Activated CD4-positive, alpha-beta T cell treated with anti-CD3 and anti-CD28 coated beads, Interleukin-2, amount 10 ng/mL, durations not matched to agents 7 days and 5 days (primary cell): ENCODE results near the gene PJVK. TPM values are rescaled to one million over a fixed set of nuclear protein-coding genes. Genes with fewer than 3 reads are reported as not detected.
"Not testable (repeated sequence)": the region's sequence is repeated elsewhere in the genome, so short reads cannot be mapped to it uniquely, and the experiment has no call there.

Experiments
- CTCF ChIA-PET: fragments of 350-600 bp; sonication (Branson Sonifier 250); formaldehyde crosslinking; loops from one replicate; lab custom pipeline; 2021; ENCODE audit warnings: antibody characterized with exemption; lab: Charles Lee
- POLR2A ChIA-PET: fragments of 350-600 bp; sonication (Branson Sonifier 250); formaldehyde crosslinking; loops from one replicate; lab custom pipeline; 2021; ENCODE audit warnings: antibody characterized with exemption; lab: Charles Lee
- DNase-seq: peaks from one replicate; pipeline ENCODE4 v3.0.0-alpha.2; 2020
- H3K27ac Mint-ChIP-seq: one replicate; pipeline ENCODE4 v1.8.0; 2021; ENCODE audit warnings: mild to moderate bottlenecking, moderate library complexity, mixed read lengths
- H3K27me3 Mint-ChIP-seq: one replicate; pipeline ENCODE4 v1.8.0; 2021; ENCODE audit warnings: mixed read lengths
- H3K36me3 Mint-ChIP-seq: one replicate; pipeline ENCODE4 v1.8.0; 2021; ENCODE audit warnings: low read depth, mixed read lengths
- H3K4me1 Mint-ChIP-seq: one replicate; pipeline ENCODE4 v1.8.0; 2021; ENCODE audit warnings: mixed read lengths
- H3K4me3 Mint-ChIP-seq: one replicate; pipeline ENCODE4 v1.8.0; 2021; ENCODE audit warnings: mild to moderate bottlenecking, moderate library complexity, mixed read lengths
- H3K9me3 Mint-ChIP-seq: one replicate; pipeline ENCODE4 v1.8.0; 2021; ENCODE audit warnings: mixed read lengths
- total RNA-seq, 2 experiments: library from RNA; stranded (reverse); gene quantifications; one replicate each; pipeline ENCODE4 v1.2.3, GENCODE V29; 2021

Gene PJVK
- total RNA-seq, 2 experiments from 2014 or later: 1.5 to 2.2 TPM

- no peaks in the 10 kb centered on the region for H3K9me3 Mint-ChIP-seq
- CTCF ChIA-PET: interaction anchor here (0.6 to 1.1 kb wide), 3 partner anchors 9 to 329 kb away, joined by 3 to 4 read pairs (median 3); no protein-coding TSS in a partner anchor
- H3K36me3 Mint-ChIP-seq: peaks cover 48% of the 10 kb centered on the region
- POLR2A ChIA-PET: interaction anchor here (0.9 kb wide), 1 partner anchor 11 kb away, joined by 3 read pairs; no protein-coding TSS in a partner anchor
- no peaks in the 10 kb centered on the region for H3K27me3 Mint-ChIP-seq
- no peak for DNase-seq
- peaks cover 7% of the 10 kb centered on the region for H3K4me1 Mint-ChIP-seq
- no peak overlapping the region for H3K4me3 Mint-ChIP-seq
- H3K27ac Mint-ChIP-seq: no peak overlapping the region
Observed at GRCh38 chr2:178441426-178441825, 9.8 kb upstream of the PJVK start.

DNA sequence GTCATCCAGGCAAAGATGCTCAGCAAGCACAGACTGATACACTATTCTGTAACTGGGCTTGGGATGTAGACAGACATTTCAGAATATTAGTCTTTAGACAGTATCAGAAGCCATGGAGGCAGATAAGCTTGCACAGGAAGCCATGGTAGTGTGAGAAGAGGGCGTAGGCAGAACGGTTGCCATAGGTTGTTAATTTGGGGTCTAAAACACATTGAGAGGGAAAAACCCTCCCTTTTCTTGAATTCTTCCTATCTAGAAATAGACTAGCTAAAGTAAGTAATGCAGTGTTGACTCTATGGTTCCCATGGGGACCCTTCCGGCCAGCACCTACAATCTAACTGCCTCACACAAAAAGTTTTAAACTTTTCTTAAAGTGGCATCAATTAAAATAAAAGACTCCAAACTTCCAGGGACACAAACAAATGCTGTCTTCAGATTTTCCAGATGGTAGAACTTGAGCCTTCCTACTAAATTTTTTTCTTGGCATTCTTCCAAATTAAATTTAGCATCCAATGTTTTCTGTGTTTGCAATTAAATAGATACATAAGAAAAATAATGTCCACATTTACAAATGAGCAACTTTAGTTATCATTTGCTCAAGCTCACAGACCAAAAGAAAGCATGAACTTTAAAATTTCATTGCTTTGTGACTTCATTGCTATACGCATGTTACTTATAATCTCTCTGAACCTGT is 2.1 kb upstream of the PJVK start:
- DNase-seq: no peak
- ChIA-PET CTCF (interaction anchor here (0.6 to 1.9 kb wide), 4 partner anchors 33 to 316 kb away, joined by 3 to 6 read pairs (median 3); no protein-coding TSS in a partner anchor), POLR2A (interaction anchor here (1.1 to 1.3 kb wide), 2 partner anchors 20 to 334 kb away, joined by 3 to 5 read pairs; no protein-coding TSS in a partner anchor)
- H3K4me3 Mint-ChIP-seq: peak overlapping the region; percentile 86
- peaks cover 29% of the 10 kb centered on the region for H3K36me3 Mint-ChIP-seq
- H3K9me3 Mint-ChIP-seq: no peaks in the 10 kb centered on the region
- no peaks in the 10 kb centered on the region for H3K27me3 Mint-ChIP-seq
- peak overlapping the region; percentile 94 for H3K27ac Mint-ChIP-seq
- H3K4me1 Mint-ChIP-seq: peaks cover 38% of the 10 kb centered on the region

DNA sequence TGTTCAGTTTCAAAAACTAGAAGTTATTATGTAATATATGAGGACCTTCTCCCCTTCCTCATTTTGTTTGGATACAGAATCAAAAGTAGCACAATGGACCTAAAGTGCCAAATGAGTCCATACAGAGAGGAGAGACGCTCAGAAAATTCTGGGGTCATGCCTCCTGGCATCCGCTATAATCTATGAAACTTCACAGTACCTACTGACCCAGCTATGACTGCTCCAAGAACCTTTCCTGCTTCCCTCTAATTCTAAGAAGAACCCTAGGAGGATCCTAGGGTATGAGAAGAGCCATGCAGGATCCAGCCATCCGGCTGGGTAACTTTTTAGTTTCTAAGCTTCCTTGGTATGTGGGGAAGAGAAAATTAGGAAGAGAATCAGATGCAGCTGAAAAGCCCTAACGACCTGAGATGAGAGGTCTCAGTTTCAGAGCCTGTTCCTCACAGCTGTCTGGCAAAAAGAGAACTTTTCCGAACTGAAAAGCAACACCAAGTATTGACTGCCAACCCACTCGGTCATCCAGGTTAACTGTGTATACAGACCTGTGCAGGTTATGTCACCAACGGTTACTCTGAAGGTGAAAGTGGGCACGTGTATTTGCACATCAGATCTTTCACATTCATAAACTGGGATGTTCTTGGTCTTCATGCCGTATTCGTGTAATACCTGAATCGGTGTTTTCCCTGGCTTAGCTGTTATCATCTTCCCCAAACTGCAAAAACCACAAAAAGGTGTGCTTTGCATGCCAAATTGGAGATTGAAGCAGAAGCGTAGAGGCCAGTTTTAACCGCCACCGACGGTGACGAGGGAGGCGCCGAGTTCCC is 1.3 kb upstream of the PJVK start:
- peaks cover 23% of the 10 kb centered on the region for H3K36me3 Mint-ChIP-seq
- CTCF ChIA-PET: interaction anchor here (0.8 to 1.9 kb wide), 7 partner anchors 8 to 338 kb away, joined by 3 to 11 read pairs (median 3); partner anchors contain the start of gene RBM45

DNA sequence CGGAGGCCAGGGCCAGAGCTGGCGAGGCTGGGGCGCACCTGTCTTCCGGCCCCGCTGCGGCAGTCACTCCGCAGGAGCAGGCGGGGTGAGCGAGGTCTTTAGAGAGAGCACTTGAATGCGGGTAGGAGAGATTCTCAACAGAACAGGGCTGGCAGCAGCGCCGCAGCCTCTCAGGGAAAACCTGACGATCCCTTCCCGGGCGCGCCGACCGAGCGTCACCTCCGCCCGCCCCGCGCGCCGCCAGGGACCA is 729 bp upstream of the PJVK start:
- peak overlapping the region; percentile 94 for H3K27ac Mint-ChIP-seq
- CTCF ChIA-PET: interaction anchor here (0.8 to 1.9 kb wide), 8 partner anchors 9 to 338 kb away, joined by 3 to 11 read pairs (median 4); partner anchors contain the start of gene RBM45
- peaks cover 2% of the 10 kb centered on the region for H3K27me3 Mint-ChIP-seq
- POLR2A ChIA-PET: interaction anchor here (0.7 to 1.3 kb wide), 4 partner anchors 18 to 336 kb away, joined by 3 to 5 read pairs (median 4); no protein-coding TSS in a partner anchor
- peaks cover 18% of the 10 kb centered on the region for H3K36me3 Mint-ChIP-seq
- H3K4me1 Mint-ChIP-seq: peaks cover 33% of the 10 kb centered on the region
- DNase-seq: peak; percentile 78
- peak overlapping the region; percentile 86 for H3K4me3 Mint-ChIP-seq
- no peaks in the 10 kb centered on the region for H3K9me3 Mint-ChIP-seq

More for the DNA sequence above, 1.3 kb upstream of the PJVK start:
- peaks cover 36% of the 10 kb centered on the region for H3K4me1 Mint-ChIP-seq
- POLR2A ChIA-PET: interaction anchor here (0.7 to 1.3 kb wide), 4 partner anchors 19 to 335 kb away, joined by 3 to 5 read pairs (median 4); no protein-coding TSS in a partner anchor
- H3K27me3 Mint-ChIP-seq: peaks cover 2% of the 10 kb centered on the region
- H3K27ac Mint-ChIP-seq: peak overlapping the region; percentile 94
- H3K4me3 Mint-ChIP-seq: peak overlapping the region; percentile 86
- no peak for DNase-seq
- no peaks in the 10 kb centered on the region for H3K9me3 Mint-ChIP-seq

GRCh38 chr2:178452334-178452733 is 1.2 kb downstream of the PJVK start:
- Mint-ChIP-seq H3K36me3 (peaks cover 11% of the 10 kb centered on the region), H3K4me3 (peak overlapping the region; percentile 34), H3K27ac (peak overlapping the region; percentile 54), H3K9me3 (no peaks in the 10 kb centered on the region), H3K27me3 (peaks cover 2% of the 10 kb centered on the region), H3K4me1 (peaks cover 33% of the 10 kb centered on the region)
- ChIA-PET CTCF (interaction anchor here (0.9 to 1.2 kb wide), 3 partner anchors 33 to 341 kb away, joined by 3 to 4 read pairs (median 3); no protein-coding TSS in a partner anchor), POLR2A (no interaction called here)
- no peak for DNase-seq

DNA sequence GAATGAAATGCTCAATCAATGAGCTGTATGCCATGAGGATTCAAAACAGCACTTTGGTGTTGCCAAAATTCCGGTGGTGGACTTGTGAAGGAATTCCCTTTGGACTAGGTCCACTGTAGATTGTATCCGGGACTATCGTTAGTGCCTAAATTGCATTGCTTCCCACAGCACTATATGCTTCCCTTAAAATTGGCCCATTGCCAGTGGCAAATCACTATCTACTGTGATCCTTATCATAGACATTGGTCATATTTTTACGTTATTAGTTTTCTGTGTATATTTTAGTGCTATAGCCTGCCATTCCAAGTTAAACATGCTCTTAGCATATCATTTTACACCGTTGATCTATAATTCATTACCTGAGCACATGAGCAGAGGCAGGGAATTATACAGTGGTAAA is 1.7 kb downstream of the PJVK start:
- POLR2A ChIA-PET: no interaction called here
- Mint-ChIP-seq H3K27ac (no peak overlapping the region), H3K4me3 (no peak overlapping the region), H3K4me1 (peaks cover 32% of the 10 kb centered on the region), H3K36me3 (peaks cover 11% of the 10 kb centered on the region), H3K9me3 (no peaks in the 10 kb centered on the region), H3K27me3 (peaks cover 2% of the 10 kb centered on the region)
- no peak for DNase-seq
- CTCF ChIA-PET: interaction anchor here (0.8 to 1.2 kb wide), 4 partner anchors 9 to 341 kb away, joined by 3 to 4 read pairs (median 3); no protein-coding TSS in a partner anchor

GRCh38 chr2:178455947-178456346 is 4.8 kb downstream of the PJVK start:
- ChIA-PET CTCF (no interaction called here), POLR2A (no interaction called here)
- Mint-ChIP-seq H3K4me3 (no peak overlapping the region), H3K4me1 (peaks cover 9% of the 10 kb centered on the region), H3K36me3 (no peaks in the 10 kb centered on the region), H3K9me3 (no peaks in the 10 kb centered on the region), H3K27me3 (peaks cover 2% of the 10 kb centered on the region), H3K27ac (no peak overlapping the region)
- DNase-seq: no peak

- peaks cover under 1% of the 10 kb centered on the region for H3K4me1 Mint-ChIP-seq
- H3K9me3 Mint-ChIP-seq: no peaks in the 10 kb centered on the region
- ChIA-PET CTCF (interaction anchor here (0.9 to 1.2 kb wide), 2 partner anchors 11 to 43 kb away, joined by 3 read pairs; no protein-coding TSS in a partner anchor), POLR2A (interaction anchor here (0.6 kb wide), 1 partner anchor 373 kb away, joined by 3 read pairs; no protein-coding TSS in a partner anchor)
- no peaks in the 10 kb centered on the region for H3K36me3 Mint-ChIP-seq
- no peak overlapping the region for H3K4me3 Mint-ChIP-seq
- H3K27ac Mint-ChIP-seq: no peak overlapping the region
- H3K27me3 Mint-ChIP-seq: peaks cover 2% of the 10 kb centered on the region
- DNase-seq: no peak
Observed at GRCh38 chr2:178457390-178457886, 6.3 kb downstream of the PJVK start.

- no peak overlapping the region for H3K27ac Mint-ChIP-seq
- no peak overlapping the region for H3K4me3 Mint-ChIP-seq
- H3K27me3 Mint-ChIP-seq: no peaks in the 10 kb centered on the region
- H3K36me3 Mint-ChIP-seq: peaks cover 3% of the 10 kb centered on the region
- DNase-seq: no peak
- H3K9me3 Mint-ChIP-seq: no peaks in the 10 kb centered on the region
- ChIA-PET POLR2A (interaction anchor here (0.5 kb wide), 1 partner anchor 19 kb away, joined by 3 read pairs; no protein-coding TSS in a partner anchor), CTCF (no interaction called here)
- H3K4me1 Mint-ChIP-seq: no peaks in the 10 kb centered on the region
Observed at GRCh38 chr2:178469219-178469849, 18.2 kb downstream of the PJVK start.

GRCh38 chr2:178471313-178471712 is 20.1 kb downstream of the PJVK start:
- H3K36me3 Mint-ChIP-seq, H3K27me3 Mint-ChIP-seq, H3K9me3 Mint-ChIP-seq, H3K4me1 Mint-ChIP-seq, H3K27ac Mint-ChIP-seq, POLR2A ChIA-PET, H3K4me3 Mint-ChIP-seq, DNase-seq: not testable (repeated sequence)
- CTCF ChIA-PET: interaction anchor here (0.6 kb wide), 1 partner anchor 335 kb away, joined by 5 read pairs; no protein-coding TSS in a partner anchor

GRCh38 chr2:178473373-178473772 is 22.2 kb downstream of the PJVK start:
- H3K36me3 Mint-ChIP-seq: no peaks in the 10 kb centered on the region

DNA sequence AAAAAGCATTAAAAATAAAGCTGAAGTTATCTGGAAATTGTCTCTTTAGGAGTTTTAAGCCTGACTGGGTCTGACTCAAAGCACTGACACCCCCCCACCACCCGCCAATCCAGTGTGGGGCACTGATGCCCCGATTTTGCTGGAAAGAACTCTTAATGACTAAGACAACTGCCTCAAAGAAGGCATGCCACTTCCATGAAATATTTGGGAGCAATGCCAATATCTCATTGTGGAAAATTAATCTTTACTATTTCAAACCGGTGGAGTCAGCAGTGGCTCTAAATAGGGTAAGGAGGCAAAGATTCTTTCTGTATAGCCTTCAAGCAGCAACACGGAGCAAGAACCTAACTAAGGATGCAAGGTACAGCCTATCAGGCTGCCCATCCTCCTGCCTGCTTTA is 22.8 kb downstream of the PJVK start:
- no peaks in the 10 kb centered on the region for H3K36me3 Mint-ChIP-seq
- POLR2A ChIA-PET: no interaction called here
- peaks cover 13% of the 10 kb centered on the region for H3K4me1 Mint-ChIP-seq
- no peak overlapping the region for H3K27ac Mint-ChIP-seq
- no peaks in the 10 kb centered on the region for H3K27me3 Mint-ChIP-seq
- no peak overlapping the region for H3K4me3 Mint-ChIP-seq
- CTCF ChIA-PET: interaction anchor here (0.7 to 1.2 kb wide), 3 partner anchors 9 to 88 kb away, joined by 3 to 4 read pairs (median 3); no protein-coding TSS in a partner anchor
- DNase-seq: no peak
- no peaks in the 10 kb centered on the region for H3K9me3 Mint-ChIP-seq

More at GRCh38 chr2:178473373-178473772, 22.2 kb downstream of the PJVK start:
- H3K27me3 Mint-ChIP-seq: no peaks in the 10 kb centered on the region
- no peaks in the 10 kb centered on the region for H3K9me3 Mint-ChIP-seq
- CTCF ChIA-PET: interaction anchor here (0.8 to 1.2 kb wide), 2 partner anchors 9 to 59 kb away, joined by 3 to 4 read pairs; no protein-coding TSS in a partner anchor
- POLR2A ChIA-PET: no interaction called here
- DNase-seq: no peak
- H3K4me3 Mint-ChIP-seq: no peak overlapping the region
- H3K4me1 Mint-ChIP-seq: peaks cover 13% of the 10 kb centered on the region
- peak overlapping the region; percentile 65 for H3K27ac Mint-ChIP-seq
